Fibroblast of lung (primary cell): ENCODE results near the gene UTS2B.

Source experiments
- EZH2 ChIP-seq: IDR thresholded peaks from 2 replicates; pipeline ENCODE4 v1.5.1; 2012; ENCODE audit warnings: low read length, control low read depth, mild to moderate bottlenecking; ENCODE audit errors: missing control alignments
- TF ChIP-seq, protein P1 (sequence below), 2 donors: IDR thresholded peaks in 1 of 2; conservative IDR thresholded peaks in 1 of 2; 1 replicate in 1 of 2; 2 replicates in 1 of 2; pipeline ENCODE4 v1.5.1; 2011 to 2012; ENCODE audit warnings: low read length in 2 of 2, control low read depth in 1 of 2, inconsistent platforms in 1 of 2, low read depth in 1 of 2, mild to moderate bottlenecking in 1 of 2

DNA sequence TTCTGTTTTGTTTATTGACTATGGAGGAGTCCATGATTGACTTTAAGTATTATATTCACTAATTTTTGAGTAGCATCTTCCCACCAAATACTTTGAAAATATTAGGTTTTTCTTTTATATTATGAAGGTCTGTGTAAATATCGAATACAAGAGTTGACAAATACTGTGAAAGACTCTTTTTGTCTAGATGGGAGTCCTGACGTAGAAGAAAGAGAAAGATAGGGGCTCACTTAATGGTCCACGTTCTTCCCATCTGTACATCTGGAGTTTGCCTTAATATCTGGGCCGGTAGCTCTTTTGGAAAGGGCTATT, 7.8 kb upstream of the UTS2B start:
- TF ChIP-seq, protein P1, sequence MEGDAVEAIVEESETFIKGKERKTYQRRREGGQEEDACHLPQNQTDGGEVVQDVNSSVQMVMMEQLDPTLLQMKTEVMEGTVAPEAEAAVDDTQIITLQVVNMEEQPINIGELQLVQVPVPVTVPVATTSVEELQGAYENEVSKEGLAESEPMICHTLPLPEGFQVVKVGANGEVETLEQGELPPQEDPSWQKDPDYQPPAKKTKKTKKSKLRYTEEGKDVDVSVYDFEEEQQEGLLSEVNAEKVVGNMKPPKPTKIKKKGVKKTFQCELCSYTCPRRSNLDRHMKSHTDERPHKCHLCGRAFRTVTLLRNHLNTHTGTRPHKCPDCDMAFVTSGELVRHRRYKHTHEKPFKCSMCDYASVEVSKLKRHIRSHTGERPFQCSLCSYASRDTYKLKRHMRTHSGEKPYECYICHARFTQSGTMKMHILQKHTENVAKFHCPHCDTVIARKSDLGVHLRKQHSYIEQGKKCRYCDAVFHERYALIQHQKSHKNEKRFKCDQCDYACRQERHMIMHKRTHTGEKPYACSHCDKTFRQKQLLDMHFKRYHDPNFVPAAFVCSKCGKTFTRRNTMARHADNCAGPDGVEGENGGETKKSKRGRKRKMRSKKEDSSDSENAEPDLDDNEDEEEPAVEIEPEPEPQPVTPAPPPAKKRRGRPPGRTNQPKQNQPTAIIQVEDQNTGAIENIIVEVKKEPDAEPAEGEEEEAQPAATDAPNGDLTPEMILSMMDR (conservative IDR thresholded peaks at IDR 0.05 in 1 of 2, IDR thresholded peaks at IDR 0.05 in 1 of 2; ENCODE audit: low read depth in 1 of 2, low read length in 2 of 2): no peak
- no peak for TF ChIP-seq EZH2
